GM19372 (cell line): ENCODE measurements around the gene MRPL1.

ENCODE experiments used
- ATAC-seq: cut with Tn5 transposase; IDR thresholded peaks from one replicate; pipeline ENCODE4 v1.9.1; 2021; ENCODE audit warnings: mild to moderate bottlenecking, low read depth, moderate library complexity; ENCODE audit not compliant: unreplicated experiment

MRPL1 gene

DNA sequence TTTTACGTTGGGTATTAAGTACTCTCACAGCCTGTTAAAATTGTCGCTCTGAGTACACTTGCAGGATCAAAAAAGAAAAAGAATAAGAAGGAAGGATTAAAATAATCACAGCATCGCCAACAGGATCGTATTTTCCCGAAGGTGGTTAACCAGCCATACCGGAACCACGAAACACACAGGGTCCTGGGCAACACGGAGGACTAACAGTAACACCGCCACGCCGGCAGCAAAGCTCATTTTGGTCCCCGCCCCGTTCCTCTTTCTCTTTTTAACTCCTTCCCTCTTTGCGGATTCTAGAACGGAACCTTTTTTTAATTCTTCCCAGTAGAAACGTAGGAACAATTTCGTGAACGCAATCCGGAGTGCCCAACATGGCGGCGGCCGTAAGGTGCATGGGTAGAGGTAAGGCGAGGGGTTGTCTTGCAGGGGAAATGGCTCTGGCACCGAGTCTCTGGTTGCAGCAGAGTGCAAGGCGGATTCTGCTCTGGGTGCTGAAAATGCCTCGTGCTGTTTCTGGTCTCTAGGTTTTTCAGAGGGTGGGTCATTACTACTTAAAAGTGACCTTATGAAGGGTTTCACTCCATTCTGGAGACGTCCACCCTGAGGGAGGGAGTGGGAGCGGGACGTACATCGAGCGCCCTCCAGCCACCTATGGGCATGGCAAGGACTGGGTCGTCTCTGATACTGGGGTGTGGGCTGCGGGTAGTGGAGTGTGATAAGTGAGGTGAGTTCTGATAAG is at the start of gene MRPL1:
MRPL1 (plus strand) TSS at position 353 of the 739 bp plus-strand sequence; CDS start at position 372, 19 bp downstream.
- peak; percentile 85 for ATAC-seq

DNA sequence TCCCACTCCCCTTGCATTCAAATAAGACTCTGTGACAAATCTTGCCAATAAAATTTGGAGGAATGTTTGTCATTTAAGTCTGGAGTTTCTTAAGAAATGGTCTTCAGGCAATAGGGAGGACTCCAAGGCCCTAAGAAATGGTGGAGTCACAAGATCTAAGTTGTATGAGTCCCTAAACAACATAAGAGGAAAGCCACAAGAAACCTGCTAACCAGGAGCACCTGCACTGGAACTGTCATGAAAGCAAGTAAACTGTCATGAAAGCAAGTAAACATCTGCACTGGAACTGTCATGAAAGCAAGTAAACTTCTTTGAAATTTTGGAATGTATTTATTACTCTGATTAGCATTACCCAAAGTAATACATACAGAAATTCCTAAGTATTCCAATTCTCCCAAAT is 47.0 kb upstream of the MRPL1 start:
- no peak for ATAC-seq

DNA sequence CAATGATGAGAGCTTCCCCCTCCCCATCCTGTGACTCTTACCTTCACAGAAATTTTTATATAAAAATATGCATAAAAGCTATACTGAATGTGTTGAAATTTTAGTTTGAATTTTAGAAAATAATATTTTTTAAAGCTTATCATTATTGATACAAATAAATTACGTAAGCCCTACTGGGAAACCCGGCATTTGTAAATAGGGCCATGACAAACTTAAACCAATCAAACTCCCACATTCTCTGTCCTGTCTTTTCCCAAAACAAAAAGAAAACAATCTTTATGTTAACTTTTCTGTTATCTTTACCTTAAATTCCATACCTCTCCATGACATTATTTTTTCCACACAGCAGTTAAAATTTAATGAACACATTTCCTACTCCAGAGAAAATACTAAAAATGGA is 46.1 kb upstream of the MRPL1 start:
- ATAC-seq, result no peak

DNA sequence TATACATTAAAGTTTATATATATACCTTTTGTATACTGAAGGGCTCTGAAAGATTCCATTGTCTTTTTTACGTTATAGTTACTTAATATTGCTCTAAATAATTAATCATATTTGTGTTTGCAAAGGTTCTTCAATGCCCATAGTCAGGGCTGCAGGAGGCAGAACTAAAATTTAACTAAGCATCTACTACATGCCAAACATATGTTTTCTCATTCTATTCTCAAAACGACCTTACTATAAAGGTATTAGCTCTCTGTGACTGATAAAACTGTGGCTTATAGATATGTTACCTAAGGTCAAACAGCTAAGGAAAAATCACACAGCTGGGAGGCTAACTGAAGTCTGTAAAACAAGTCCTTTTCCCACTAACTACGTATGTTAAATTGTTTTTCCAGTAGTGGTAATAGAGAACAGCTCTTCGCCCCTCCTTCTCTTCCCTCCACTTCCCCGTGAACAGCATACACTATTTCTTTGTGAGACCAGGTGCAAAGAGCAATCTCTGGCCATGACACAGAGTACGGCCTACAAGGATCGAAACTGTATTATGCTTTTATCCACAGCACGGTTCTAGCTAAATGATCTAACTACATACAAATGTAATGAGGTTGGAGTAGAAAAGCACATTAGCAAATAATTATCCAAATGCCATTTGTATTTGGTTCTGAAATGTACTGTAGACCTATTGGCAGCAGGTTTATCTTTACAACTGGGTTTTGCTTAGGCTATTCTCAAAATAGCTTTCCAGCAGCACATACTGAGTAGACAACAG is 45.1 kb upstream of the MRPL1 start:
- ATAC-seq, result no peak

DNA sequence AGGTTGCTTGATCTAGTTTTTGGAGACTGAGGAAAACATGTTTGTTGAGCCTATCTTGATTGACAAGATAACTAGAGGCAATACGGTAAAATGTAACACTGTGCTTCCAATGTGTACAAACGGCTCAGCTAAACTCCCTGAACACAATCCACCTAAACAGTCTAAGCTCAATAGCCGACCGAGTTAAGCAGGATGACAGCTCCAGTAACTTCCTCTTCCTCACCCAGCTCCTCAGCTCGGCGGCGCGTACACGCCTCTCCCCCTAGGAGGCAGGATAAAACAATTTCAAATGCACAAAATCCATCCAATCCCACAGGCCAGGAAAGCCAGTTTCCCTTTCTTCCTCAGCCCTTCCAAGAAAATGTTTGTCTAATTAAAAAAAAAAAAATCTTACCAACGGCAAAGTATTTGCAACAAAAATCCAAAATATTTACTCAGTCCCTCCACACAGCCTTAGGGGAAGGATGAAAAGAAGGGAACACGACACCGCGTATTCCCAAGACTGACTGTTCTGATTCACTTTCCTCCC is 44.5 kb upstream of the MRPL1 start:
- peak; percentile 14 for ATAC-seq

DNA sequence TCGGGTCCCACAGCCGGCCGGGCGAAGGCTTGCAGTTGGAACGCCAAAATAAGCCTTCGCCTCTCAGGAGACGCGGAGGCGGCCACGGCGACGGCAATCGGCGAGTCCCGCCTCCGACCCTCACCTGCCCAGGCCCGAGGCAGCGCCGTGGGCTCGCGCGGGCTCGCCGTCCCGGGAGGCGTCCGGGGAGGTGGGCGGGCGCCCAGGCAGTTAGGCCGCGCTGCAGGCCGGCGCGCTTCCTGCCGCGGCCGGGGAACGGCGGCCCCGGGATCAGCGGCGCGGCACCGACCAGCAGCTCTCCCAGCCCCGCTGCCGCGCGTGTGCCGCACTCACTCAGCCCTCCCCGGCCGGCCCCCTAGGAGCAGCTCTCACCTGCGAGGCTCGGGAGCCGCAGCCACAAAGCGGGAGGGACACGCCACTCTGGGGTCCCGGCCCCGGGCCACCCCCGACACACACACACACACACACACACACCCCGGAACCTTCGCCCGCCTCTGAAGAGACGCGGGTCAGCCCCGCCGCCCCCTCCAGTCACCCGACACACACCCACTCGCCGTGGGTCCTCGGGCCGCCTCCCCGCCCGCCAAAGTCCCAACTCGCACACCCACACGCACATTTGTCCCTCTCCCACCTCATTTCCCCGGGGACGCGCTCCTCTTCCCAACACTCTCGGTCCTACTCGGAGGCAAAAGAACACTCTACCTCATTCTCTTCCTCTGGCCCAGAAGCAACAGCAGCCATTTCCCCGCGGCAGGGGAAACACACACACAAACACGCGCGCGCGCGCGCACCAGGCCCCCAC is 43.8 kb upstream of the MRPL1 start, which contains the start of gene CNOT6L:
CNOT6L (minus strand) TSS at position 767 of the 802 bp plus-strand sequence; CDS start at position 707, 60 bp downstream.
- peak; percentile 30 for ATAC-seq

DNA sequence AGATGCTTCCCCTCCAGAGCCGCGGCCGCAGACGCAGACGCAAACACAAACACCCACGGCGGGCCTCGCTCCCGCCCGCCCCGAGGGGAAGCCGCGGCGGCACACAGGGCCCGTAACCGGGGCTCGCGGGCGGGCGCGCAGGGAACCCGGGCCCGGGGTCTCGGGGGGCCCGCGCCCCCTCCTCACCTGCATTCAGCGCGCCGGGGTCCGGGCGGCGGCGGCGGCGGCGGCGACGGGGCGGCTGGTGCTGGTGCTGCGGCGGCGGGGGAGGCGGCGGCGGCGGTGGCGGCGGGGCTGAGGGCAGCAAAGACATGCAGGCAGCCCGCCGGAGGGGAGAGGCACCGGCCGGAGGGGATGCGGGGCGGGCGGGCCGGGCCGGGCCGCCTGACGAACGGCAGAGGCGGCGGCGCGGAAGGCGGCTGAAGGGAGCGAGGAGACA is 43.2 kb upstream of the MRPL1 start:
- peak; percentile 8 for ATAC-seq

DNA sequence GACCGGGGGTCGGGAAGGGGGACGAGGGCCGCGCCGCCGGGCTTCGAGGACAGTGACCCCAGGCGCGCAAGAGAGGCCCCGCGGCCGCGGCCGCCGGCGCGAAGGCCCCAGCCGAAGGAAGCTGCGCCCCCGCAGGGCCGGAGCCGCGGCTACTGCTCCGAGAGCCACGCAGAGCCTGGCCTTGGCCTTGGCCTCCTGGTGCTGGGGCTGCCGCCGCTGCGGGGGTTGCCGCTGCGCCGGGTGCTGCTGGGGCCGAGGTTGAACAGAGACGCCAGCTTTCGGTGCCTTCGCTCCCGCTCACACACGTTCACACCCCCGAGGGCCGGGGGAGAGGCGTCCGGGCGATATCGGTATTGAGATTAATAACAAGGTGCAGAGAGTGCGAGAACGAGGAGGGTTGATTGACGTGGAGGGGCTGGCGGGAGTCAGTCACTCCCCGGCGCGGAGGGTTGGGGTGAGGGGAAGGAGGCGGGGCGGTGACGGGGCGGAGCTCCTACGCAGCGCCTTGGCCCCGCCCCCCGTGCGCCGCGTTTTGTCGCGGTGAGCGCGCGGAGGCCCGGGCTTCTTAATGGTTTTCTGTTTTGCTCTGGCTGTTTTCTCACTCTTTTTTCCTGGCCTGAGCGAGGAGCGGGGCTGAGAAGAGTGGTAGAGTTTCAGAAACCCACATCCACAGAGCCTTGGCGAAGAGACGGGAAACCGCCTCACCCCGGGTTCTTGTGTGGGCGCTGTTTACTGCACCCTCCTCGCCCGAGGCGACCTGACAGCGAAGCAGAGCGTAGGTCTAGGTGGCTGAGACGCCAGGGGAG is 42.6 kb upstream of the MRPL1 start:
- ATAC-seq, result peak; percentile 67

DNA sequence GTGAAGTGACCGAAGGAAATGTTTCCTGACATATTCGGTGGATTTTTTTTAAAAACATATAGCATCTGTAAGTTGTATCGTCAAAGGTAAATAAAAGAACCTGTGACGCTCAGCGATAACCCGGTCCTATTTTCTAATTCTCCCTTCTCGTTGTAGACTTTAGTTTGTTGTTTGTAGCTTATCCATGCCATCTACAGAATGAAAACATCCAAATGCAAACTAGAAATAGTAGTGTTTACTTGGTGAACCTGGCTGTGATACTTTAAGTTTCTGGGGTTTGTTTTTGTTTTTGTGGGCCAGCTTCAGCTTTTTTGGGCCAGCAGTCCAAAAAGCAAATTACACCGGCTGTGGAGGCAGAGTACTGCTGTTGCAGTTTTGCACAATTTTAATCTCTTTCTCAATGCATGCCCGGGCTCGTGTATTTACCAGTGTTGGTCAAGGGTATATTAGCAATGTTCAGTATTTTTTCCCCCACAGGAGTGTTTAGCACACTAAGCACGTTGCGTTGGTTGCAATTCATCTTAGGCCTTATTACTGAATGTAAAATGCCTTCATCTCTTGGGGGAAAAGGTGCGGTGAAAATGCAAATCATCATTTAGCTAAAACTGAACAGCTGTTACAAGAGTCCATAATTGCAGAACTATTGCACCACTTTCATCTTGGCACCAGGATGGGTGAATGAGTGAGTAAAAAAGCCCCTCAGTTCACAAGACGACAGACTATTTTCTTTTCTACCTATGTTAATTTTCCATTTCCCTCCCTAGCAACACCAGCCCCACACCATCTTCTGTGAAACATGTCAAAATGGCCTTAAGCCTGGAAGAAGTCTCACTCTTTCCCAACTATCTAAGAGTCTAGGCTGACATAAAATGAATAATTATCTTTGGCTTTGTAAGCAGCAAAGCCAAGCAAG is 41.7 kb upstream of the MRPL1 start:
- ATAC-seq, result no peak

DNA sequence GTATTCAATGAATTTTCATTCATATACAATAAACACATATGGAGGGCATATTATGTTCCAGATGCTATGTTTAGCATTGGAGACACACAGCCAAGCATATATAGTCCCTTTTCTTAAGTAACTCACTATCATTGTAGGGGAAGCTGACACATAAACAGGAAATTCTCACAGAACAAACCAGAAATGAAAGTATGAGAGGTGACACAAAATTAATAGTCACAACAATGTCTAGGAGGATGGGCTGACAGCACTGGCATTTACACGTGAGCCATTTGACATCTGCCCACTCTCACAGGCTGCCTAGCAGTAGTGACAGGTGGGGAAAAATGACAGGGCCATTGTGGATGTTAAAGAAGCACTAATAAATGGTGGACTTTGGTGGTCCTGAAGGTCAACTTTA is 40.9 kb upstream of the MRPL1 start:
- ATAC-seq, result no peak

DNA sequence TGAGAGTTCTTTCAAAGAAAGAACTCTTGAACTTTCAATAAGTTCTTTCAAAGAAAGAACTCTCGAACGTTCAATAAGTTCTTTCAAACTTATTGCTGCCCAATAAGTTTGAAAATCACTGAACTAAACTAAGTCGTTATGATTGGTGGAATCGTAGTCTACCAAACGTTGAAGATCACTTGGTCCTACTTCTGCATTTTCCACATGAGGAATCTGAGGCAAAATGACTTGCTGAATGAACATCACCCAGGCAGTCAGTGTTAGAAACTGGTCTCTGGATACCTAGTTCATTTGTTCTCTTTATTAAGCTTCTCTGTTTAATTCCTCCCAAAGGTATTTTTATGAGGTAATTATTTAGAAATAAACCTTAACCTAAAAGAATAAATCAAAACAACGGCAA is 36.4 kb upstream of the MRPL1 start:
- no peak for ATAC-seq

DNA sequence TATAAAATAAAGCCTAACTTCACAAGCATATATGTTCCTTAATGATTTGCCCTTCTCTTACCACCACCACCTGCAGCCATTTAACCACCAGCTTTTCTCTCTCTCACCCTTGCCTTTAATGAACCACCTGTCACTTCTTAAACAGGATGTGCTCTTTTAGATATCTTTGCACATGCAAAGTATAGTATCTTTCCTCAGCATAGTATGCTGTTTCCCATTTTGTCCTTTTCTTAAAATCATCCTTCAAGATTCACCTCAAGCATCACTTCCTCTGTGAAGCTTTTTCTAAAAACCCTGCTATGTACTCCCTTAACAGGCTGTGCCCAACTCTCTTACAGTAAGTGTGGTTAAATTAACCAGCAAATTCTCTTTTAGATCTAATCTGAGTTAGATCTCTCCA is 35.3 kb upstream of the MRPL1 start:
- peak; percentile 54 for ATAC-seq

DNA sequence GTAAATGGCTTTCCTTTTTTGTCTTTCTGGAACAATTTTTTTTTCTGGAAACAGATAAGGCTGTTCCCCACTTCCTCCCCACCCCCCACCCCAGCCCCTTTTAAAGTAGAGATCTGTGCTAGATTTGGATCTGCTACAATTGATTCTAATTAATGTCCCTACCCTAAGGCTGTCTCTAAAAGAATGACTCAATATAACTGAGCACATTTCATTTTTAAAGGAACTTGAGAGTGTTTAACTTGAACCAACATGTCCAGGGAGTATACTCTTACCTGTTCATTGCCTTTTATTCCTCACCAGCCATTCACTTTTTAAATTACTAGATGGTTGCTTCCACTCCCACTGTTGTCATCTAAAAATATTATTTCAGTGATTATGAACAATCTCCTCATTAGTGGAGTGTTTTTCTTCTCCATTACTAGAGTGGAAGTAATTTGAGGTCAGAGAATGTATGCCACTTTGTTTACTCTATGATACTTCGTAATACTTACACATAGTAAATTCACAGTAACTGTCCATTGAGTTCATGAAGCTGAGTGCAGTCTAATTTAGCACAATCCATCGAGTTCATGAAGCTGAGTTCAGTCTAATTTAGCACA is 29.4 kb upstream of the MRPL1 start:
- ATAC-seq, result no peak

DNA sequence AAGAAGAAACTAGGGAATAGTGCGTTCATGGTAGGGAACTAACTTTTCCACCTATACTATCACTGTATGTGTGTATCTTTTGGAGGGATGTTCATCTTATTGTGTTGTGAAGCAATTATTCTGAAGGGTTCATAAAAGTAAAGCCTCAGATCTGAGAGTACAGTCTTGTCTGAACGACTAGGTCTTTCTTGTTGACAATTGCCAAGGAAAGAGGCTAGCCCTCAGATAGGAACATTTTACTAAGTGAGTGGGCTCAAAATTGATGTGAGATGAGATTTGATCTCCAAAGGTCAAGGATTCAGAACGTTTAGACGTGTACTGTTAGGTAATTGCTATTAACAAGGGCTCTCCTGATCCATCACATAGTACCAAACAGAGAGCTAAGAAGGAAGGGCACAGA is 28.2 kb upstream of the MRPL1 start:
- ATAC-seq, result no peak

DNA sequence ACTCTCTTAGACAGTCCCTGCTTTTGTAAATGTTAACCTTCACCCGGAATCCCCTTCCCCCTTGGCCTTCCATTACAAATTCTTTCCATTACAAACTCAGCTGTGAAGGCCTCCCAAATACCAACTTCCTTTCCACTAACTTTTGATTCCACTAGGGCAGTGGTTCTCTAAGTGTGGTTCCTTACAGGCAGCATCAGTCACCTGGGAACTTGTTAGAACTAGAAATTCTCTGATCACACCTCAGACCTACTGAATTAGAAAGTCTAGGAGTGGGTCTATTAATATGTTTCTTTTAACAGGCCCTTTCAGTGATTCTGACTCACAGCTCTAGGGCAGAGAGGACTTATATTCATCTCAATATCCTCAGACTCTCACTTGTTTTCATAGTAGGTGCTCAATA is 19.0 kb upstream of the MRPL1 start:
- ATAC-seq, result no peak

DNA sequence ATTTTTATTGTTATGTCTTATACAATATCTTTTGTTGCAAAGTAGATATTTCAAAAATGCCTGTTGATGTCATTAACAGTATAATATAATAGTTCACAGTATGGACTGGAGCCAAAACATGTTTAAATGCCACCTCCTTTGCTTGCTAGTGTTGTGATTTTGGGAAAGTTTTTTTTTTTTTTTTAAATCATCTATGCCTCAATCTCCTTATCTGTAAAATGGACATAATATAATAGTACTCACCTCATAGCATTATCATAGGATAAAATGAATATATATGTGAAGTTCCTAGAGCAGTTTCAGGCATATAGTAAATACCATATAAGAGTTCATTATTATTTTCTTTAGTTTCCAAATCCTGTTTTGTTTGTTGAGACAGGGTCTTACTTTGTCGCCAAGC is 18.3 kb upstream of the MRPL1 start:
- ATAC-seq, result no peak

DNA sequence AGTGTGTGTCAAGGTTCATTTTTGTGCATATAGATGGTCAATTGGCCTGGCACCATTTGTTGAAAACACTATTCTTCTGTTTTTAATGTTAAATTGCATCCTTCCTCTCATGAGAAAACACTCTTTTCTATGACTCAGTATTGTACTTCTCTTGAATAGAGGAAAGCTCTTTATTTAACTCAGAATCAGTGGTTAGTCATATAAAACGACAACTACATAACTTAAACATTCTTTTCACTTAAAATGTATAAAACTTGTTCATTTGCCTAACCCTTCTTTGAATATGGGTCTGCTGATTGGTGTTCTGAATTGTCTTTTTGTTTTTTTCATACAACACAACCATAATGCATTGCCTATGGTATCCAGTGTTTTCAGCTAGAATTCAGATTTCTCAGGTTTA is 17.2 kb upstream of the MRPL1 start:
- ATAC-seq, result no peak

DNA sequence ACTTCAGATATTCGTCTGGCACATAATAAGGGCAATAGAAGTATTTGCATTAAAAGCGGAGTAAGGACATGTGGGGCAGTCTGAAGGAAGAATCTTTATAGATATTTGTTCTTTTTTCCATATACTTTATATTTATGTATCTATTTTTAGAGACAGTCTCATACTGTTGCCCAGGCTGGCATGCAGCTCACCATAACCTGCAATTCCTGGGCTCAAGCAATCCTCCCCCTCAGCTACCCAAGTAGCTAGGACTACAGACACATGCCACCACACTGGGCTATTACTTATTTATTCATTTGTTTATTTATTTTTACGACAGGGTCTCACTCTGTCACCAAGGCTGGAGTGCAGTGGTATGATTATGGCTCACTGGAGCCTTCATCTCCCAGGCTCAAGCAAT is 16.7 kb upstream of the MRPL1 start:
- ATAC-seq, result no peak

DNA sequence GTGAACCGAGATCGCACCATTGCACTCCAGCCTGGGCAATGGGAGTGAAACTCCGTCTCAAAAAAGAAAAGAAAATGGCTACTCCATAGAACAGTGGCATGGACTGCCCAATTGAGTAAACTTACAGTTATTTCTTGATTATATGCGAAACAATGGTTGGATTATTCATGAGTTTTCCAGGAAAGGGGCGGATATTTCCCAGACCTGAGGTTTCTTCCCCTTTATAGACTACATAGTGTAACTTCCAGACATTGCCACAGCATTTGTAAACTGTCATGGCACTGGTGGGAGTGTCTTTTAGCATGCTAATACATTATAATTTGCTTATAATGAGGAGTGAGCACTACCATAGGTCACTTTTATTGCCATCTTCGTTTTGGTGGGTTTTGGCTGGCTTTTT is 14.1 kb upstream of the MRPL1 start:
- ATAC-seq, result no peak
